Fibroblast of mammary gland (primary cell): ENCODE results near the gene SRCAP.
A peak's percentile ranks its signal among the peaks of the same experiment; 100 is the strongest.

ENCODE experiments used
- DNase-seq: peaks from one replicate; pipeline ENCODE4 v3.0.0-alpha.2; 2010; ENCODE audit warnings: low read depth
- H3K4me3 ChIP-seq: 2 replicates; pipeline ENCODE4 v1.5.1; 2011; ENCODE audit warnings: low read depth, mild to moderate bottlenecking, low read length, moderate library complexity; ENCODE audit not compliant: control insufficient read depth
- TF ChIP-seq, protein P1 (sequence below): conservative IDR thresholded peaks from 2 replicates; pipeline ENCODE4 v1.5.1; 2011; ENCODE audit warnings: low read depth, low read length, inconsistent platforms; ENCODE audit not compliant: control insufficient read depth, insufficient read depth

Gene SRCAP

DNA sequence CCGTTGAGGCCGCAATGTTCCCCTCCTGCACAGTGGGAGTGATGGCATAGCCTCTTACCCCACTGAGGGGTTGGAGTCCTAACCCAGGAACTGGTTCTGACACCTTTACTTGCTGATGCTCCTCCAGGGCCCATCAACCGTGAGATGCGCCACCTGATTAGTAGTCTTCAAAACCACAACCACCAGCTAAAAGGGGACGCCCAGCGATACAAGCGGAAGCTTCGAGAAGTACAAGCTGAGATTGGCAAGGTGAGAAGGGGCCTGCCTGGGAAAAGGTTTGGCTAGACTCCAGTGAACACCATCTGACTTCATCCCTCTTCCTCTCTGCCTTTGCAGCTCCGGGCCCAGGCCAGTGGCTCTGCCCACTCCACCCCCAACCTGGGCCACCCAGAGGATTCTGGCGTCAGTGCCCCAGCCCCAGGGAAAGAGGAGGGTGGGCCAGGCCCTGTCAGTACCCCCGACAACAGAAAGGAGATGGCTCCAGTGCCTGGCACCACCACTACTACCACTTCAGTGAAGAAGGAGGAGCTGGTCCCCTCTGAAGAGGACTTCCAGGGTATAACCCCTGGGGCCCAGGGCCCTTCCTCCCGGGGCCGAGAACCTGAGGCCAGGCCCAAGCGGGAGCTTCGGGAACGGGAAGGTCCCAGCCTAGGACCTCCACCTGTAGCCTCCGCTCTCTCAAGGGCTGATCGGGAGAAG, 68.9 kb downstream of the SRCAP start:
- H3K4me3 ChIP-seq = no peak overlapping the region
- no peak for DNase-seq
- TF ChIP-seq, protein P1, sequence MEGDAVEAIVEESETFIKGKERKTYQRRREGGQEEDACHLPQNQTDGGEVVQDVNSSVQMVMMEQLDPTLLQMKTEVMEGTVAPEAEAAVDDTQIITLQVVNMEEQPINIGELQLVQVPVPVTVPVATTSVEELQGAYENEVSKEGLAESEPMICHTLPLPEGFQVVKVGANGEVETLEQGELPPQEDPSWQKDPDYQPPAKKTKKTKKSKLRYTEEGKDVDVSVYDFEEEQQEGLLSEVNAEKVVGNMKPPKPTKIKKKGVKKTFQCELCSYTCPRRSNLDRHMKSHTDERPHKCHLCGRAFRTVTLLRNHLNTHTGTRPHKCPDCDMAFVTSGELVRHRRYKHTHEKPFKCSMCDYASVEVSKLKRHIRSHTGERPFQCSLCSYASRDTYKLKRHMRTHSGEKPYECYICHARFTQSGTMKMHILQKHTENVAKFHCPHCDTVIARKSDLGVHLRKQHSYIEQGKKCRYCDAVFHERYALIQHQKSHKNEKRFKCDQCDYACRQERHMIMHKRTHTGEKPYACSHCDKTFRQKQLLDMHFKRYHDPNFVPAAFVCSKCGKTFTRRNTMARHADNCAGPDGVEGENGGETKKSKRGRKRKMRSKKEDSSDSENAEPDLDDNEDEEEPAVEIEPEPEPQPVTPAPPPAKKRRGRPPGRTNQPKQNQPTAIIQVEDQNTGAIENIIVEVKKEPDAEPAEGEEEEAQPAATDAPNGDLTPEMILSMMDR = no peak

DNA sequence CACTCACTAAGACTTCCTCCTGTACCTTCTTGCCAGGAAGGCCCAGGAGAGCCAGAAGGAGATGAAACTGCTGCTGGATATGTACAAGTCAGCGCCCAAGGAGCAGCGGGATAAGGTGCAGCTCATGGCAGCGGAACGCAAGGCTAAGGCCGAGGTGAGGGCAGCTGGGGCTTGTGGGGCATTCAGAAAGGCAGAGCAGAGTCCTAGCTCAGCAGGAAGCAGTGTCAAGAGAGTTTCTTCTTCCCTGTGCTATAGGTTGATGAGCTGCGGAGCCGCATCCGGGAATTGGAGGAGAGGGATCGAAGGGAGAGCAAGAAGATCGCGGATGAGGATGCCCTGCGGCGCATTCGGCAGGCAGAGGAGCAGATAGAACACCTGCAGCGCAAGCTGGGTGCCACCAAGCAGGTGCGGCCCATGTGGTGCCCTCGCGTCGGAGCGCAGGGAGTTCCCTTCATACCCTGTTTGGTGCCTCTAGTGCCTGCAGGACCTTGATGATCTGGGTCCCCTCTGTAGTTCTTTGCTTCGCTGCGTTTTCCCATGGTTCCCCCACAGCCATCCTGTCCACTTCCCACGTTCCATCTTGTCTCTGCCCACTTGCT, 69.7 kb downstream of the SRCAP start:
- no peak for DNase-seq
- H3K4me3 ChIP-seq = no peak overlapping the region
- TF ChIP-seq, protein P1 = no peak

DNA sequence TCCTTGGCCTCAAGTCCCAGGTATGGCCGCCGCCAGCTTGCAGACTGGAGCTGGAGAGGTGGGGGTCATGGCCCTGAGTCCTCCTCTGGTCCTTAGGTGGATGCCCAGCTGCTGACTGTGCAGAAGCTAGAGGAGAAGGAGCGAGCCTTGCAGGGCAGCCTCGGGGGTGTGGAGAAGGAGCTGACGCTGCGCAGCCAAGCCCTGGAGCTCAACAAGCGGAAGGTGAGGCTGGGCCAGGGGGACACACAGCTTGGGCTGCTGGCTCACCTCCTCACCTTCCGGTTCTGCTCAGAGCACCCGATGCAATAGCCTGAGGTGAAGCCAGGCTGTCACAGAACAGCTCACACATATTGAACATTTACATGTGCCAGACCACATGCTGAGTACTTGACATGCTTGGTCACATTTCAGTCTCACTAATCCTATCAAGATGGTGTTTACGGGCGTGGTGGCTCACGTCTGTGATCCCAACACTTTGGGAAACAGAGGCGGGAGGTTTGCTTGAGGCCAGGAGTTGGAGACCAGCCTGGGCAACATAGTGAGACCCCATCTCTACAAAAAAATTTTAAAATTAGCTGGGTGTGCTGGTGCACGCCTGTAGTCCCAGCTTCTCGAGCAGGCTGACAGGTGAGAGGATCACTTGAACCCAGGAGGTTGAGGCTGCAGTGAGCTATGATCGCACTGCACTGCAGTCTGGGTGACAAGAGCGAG, 70.6 kb downstream of the SRCAP start:
- H3K4me3 ChIP-seq = no peak overlapping the region
- TF ChIP-seq, protein P1 = no peak
- no peak for DNase-seq

DNA sequence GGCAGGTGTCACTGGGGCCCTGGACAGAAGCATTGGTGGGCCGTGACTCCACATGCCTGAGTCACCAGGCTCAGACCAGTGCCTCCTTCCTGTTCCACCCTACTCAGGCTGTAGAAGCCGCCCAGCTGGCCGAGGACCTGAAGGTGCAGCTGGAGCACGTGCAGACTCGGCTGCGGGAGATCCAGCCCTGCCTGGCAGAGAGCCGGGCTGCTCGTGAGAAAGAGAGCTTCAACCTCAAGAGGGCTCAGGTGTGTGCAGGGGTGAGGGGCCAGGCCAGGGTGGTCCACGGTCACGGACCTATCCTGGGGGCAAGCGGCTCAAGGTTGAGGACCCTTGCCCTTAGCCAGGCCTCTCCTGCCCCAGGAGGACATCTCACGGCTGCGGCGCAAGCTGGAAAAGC, 72.8 kb downstream of the SRCAP start:
- H3K4me3 ChIP-seq = no peak overlapping the region
- DNase-seq = no peak
- TF ChIP-seq, protein P1 = no peak

DNA sequence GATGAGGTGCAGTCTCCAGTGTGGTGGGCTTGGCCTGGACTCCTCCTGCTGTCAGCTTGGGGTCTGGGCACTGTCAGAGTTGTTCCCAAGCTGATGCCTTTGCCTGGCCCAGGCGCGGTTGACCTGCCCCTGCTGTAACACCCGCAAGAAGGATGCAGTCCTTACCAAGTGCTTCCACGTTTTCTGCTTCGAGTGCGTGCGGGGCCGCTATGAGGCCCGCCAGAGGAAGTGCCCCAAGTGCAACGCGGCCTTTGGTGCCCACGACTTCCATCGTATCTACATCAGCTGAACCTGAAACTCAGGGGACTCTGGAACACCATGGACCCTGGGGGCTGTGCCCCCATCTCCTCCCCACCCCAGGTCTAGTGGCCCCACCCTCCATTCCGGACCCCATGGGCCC, 74.9 kb downstream of the SRCAP start:
- no peak for DNase-seq
- TF ChIP-seq, protein P1 = no peak
- H3K4me3 ChIP-seq = no peak overlapping the region

DNA sequence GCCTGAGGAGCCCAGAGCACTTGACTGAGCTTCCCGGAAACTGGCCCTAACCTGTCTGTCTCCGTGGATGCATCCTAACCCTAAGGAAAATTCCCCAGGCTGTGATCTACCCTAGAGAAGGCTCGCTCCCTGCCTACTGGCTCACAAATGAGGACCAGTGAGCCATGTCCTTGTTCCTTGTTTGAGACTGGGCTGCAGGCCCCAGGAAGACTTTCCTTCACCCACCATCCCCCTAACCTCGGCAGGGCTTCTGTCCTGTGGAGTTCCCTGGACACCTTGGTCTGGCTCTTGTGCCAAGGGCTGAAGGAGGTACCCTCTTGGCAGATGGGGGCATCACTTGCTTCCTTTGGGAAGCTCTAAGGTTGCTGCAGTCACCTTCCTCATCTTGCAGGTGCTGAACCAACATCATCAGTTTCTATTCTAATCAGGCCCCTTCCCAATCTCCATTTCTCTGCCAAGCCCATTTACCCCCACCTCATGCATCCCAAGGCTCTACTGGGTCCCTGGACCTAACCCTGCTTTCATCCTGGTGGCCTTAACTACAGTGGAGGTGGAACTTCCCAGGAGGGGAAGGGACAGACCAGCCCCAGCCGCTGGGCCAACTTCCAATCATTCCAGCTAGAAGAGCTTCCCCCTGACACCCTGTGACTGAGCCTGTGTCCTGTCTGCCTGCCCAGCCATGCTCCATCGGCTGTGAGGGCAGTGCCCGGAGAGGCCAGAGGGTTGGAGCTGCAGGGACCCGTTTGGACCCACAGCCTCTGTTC, 75.6 kb downstream of the SRCAP start:
- TF ChIP-seq, protein P1 = no peak
- peak overlapping the region; percentile 70 for H3K4me3 ChIP-seq
- DNase-seq = no peak
